SK-N-MC (cell line): ENCODE data around the gene MYCT1.

Experiments used
- DNase-seq: peaks from one replicate; pipeline ENCODE4 v3.0.0-alpha.2; 2011; ENCODE audit warnings: low read depth, low spot score
- H3K27ac ChIP-seq: fragments of 200-600 bp; sonication (generic); 2 replicates; pipeline ENCODE4 v1.5.1; 2016; ENCODE audit warnings: mixed run types
- H3K36me3 ChIP-seq: fragments of 200-600 bp; sonication (generic); 2 replicates; pipeline ENCODE4 v1.6.1; 2017; ENCODE audit warnings: antibody characterized with exemption, low read length, mixed read lengths; ENCODE audit not compliant: insufficient read depth
- H3K4me3 ChIP-seq: fragments of 200-600 bp; sonication (generic); 2 replicates; pipeline ENCODE4 v1.5.1; 2016
- H3K9ac ChIP-seq: fragments of 200-600 bp; sonication (generic); 2 replicates; pipeline ENCODE4 v1.8.0; 2017; ENCODE audit warnings: mixed run types, mixed read lengths; ENCODE audit not compliant: insufficient read length
- H3K9me3 ChIP-seq: fragments of 200-600 bp; sonication (generic); 2 replicates; pipeline ENCODE4 v1.6.1; 2017; ENCODE audit warnings: low read depth, mild to moderate bottlenecking, antibody characterized with exemption, low read length, moderate library complexity, mixed read lengths
- EZH2 ChIP-seq: fragments of 200-600 bp; sonication (generic); IDR thresholded peaks from one replicate; pipeline ENCODE4 v1.6.1; 2017; ENCODE audit warnings: antibody characterized with exemption
- FOXP2 ChIP-seq: optimal IDR thresholded peaks from 2 replicates; pipeline ENCODE3; 2011; ENCODE audit warnings: mild to moderate bottlenecking, moderate library complexity; ENCODE audit not compliant: insufficient read depth; ENCODE audit errors: extremely low read length, control extremely low read depth
- POLR2AphosphoS5 ChIP-seq: IDR thresholded peaks from 2 replicates; pipeline ENCODE4 v1.6.1; 2012; ENCODE audit warnings: mild to moderate bottlenecking, low read depth, low read length, borderline replicate concordance

Gene MYCT1

DNA sequence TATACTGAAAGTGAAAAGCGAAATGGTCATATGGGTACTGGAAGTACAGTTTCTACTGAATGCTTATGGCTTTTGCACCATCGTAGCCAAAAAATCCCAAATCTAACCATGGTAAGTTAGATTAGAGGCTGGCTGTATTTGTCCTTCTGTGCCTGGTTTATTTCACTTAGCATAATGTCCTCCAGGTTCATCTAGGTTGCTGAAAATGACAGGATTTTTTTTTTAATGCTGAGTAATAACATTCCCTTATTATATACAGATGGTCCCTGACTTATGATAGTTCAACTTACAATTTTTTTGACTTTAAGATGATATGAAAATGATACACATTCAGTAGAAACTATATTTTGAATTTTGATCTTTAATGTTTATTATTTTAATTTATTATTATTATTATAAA is 7.6 kb downstream of the MYCT1 start:
- Histone ChIP-seq H3K4me3 (no peak overlapping the region), H3K9me3 (no peaks in the 10 kb centered on the region), H3K27ac (no peak overlapping the region), H3K36me3 (no peaks in the 10 kb centered on the region), H3K9ac (no peak overlapping the region)
- no peak for TF ChIP-seq POLR2AphosphoS5
- TF ChIP-seq EZH2 = no peak
- TF ChIP-seq FOXP2 = no peak
- DNase-seq = no peak

- H3K27ac ChIP-seq = no peak overlapping the region
- H3K9me3 ChIP-seq = no peaks in the 10 kb centered on the region
- H3K36me3 ChIP-seq = no peaks in the 10 kb centered on the region
- H3K9ac ChIP-seq = no peak overlapping the region
- no peak for DNase-seq
- H3K4me3 ChIP-seq = no peak overlapping the region
- TF ChIP-seq EZH2 (no peak), POLR2AphosphoS5 (no peak), FOXP2 (no peak)
Measured at GRCh38 chr6:152716322-152716721, 18.6 kb downstream of the MYCT1 start.

- H3K27ac ChIP-seq = no peak overlapping the region
- no peak for TF ChIP-seq EZH2
- no peak for TF ChIP-seq POLR2AphosphoS5
- TF ChIP-seq FOXP2 = no peak
Measured at GRCh38 chr6:152720974-152721373, 23.3 kb downstream of the MYCT1 start.

DNA sequence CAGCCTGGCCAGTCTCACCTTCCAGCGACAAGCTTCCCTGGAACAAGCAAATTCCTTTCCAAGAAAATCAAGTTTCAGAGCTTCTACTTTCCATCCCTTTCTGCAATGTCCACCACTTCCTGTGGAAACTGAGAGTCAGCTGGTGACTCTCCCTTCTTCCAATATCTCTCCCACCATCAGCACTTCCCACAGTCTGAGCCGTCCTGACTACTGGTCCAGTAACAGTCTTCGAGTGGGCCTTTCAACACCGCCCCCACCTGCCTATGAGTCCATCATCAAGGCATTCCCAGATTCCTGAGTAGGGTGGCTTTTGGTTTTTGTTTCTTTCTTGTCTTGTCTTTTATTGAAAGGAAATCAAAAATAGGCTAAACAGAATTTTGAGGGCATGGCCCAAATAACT is 24.3 kb downstream of the MYCT1 start:
- H3K9me3 ChIP-seq = no peaks in the 10 kb centered on the region
- TF ChIP-seq FOXP2 (no peak), EZH2 (no peak), POLR2AphosphoS5 (no peak)
- H3K36me3 ChIP-seq = no peaks in the 10 kb centered on the region
- no peak overlapping the region for H3K4me3 ChIP-seq
- no peak overlapping the region for H3K27ac ChIP-seq
- DNase-seq = no peak
- no peak overlapping the region for H3K9ac ChIP-seq

More at GRCh38 chr6:152720974-152721373, 23.3 kb downstream of the MYCT1 start:
- no peak overlapping the region for H3K9ac ChIP-seq
- H3K4me3 ChIP-seq = no peak overlapping the region
- no peaks in the 10 kb centered on the region for H3K9me3 ChIP-seq
- no peak for DNase-seq
- H3K36me3 ChIP-seq = no peaks in the 10 kb centered on the region

GRCh38 chr6:152723398-152723797 is 25.7 kb downstream of the MYCT1 start:
- no peak overlapping the region for H3K9ac ChIP-seq
- no peak overlapping the region for H3K4me3 ChIP-seq
- no peaks in the 10 kb centered on the region for H3K9me3 ChIP-seq
- H3K36me3 ChIP-seq = no peaks in the 10 kb centered on the region
- TF ChIP-seq POLR2AphosphoS5 (no peak), FOXP2 (no peak), EZH2 (no peak)
- DNase-seq = no peak
- no peak overlapping the region for H3K27ac ChIP-seq

DNA sequence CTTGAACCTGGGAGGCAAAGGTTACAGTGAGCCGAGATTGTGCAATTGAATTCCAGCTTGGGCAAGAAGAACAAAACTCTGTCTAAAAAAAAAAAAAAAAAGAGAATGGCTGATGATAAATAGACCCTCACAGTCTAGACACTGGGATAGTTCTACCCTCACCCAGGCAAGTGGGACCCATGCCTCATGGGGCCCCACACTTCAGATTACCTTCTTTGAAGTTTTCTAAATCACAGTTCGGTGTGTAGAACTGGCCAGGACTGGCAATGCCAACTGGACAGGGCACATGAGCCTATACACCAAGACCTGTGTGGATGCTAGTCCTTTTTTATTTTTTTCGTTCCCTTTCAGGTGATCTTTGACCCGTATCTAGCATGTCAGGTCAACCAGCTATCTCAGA is 28.6 kb downstream of the MYCT1 start:
- TF ChIP-seq EZH2 (no peak), POLR2AphosphoS5 (no peak), FOXP2 (no peak)
- Histone ChIP-seq H3K4me3 (no peak overlapping the region), H3K9me3 (no peaks in the 10 kb centered on the region), H3K9ac (no peak overlapping the region), H3K36me3 (no peaks in the 10 kb centered on the region), H3K27ac (no peak overlapping the region)
- DNase-seq = no peak

DNA sequence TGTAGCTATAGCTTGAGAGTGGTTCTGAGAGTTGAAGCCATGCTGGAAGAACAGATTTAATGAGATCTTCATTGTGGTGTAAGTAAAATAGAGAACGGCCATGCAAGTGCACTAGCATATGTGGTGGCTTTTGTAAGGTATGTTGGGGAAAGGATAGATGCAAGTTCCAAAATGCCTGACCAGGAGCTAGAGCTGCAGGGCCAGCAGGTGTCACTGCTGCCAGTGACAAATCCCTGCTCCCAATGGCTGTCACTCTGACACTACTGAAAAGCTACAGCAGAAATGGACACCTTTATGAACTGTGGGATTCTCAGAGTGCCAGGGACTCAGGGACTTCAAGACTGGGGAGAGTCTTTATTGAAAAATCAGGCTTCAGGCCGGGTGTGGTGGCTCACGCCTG is 29.8 kb downstream of the MYCT1 start:
- Histone ChIP-seq H3K36me3 (no peaks in the 10 kb centered on the region), H3K9me3 (no peaks in the 10 kb centered on the region), H3K27ac (no peak overlapping the region), H3K4me3 (no peak overlapping the region), H3K9ac (no peak overlapping the region)
- TF ChIP-seq FOXP2 (no peak), EZH2 (no peak), POLR2AphosphoS5 (no peak)
- DNase-seq = no peak

GRCh38 chr6:152734630-152735029 is 36.9 kb downstream of the MYCT1 start:
- Histone ChIP-seq H3K4me3 (no peak overlapping the region), H3K9me3 (no peaks in the 10 kb centered on the region), H3K36me3 (no peaks in the 10 kb centered on the region), H3K27ac (no peak overlapping the region), H3K9ac (no peak overlapping the region)
- TF ChIP-seq POLR2AphosphoS5 (no peak), FOXP2 (no peak), EZH2 (no peak)
- DNase-seq = no peak

GRCh38 chr6:152736687-152737273 is 39.1 kb downstream of the MYCT1 start:
- no peak for DNase-seq
- H3K9me3 ChIP-seq = no peaks in the 10 kb centered on the region
- no peak for TF ChIP-seq POLR2AphosphoS5
- TF ChIP-seq EZH2 = no peak
- TF ChIP-seq FOXP2 = no peak
- H3K36me3 ChIP-seq = no peaks in the 10 kb centered on the region
- H3K4me3 ChIP-seq = no peak overlapping the region
- H3K9ac ChIP-seq = no peak overlapping the region
- H3K27ac ChIP-seq = no peak overlapping the region

DNA sequence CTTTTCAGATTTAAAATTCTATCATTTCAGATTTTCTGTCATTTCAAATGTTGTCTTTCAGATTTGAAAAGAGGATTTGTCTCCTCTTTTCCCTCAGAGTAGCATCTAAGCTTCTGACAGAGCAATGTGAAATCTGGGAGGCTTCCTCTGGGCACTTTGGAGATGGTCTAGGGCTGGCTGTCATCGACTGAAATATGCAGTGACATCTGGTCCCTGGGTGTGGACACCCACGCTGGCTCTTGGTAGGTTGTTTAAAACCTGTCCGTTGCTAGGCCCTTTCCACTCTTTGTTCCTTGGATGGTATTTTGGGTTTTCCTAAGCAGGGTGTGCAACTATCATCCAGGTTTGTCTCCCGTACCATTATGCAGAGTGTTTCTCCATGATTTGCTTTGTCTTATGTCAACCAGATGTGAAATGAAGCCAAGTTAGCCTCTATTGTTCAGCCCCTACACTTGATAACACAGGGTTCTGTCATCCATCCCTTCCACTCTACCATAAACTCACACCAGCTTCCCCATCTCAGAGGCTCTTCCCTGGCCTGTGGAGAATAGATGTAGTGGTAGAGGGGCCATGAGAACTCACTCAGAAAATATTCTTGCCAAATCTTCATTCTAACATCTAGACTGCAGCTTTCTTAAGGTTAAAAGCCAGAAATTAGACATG is 47.9 kb downstream of the MYCT1 start:
- Histone ChIP-seq H3K27ac (no peak overlapping the region), H3K4me3 (no peak overlapping the region), H3K36me3 (no peaks in the 10 kb centered on the region), H3K9ac (no peak overlapping the region), H3K9me3 (no peaks in the 10 kb centered on the region)
- DNase-seq = no peak
- TF ChIP-seq POLR2AphosphoS5 (no peak), FOXP2 (no peak), EZH2 (no peak)
